Umbilical cord (tissue), 2 donors: Measurements from ENCODE around the gene OR52M1. TPM values are rescaled to one million over a fixed set of nuclear protein-coding genes. Genes with fewer than 3 reads are reported as not detected.
A peak's percentile ranks its signal among the peaks of the same experiment; 100 is the strongest.
"Not testable (repeated sequence)": the region's sequence is repeated elsewhere in the genome, so short reads cannot be mapped to it uniquely, and the experiment has no call there.

Experiments
- DNase-seq: peaks from one replicate; pipeline ENCODE4 v3.0.0-alpha.2; 2015; ENCODE audit warnings: low spot score
- total RNA-seq: library from RNA; depleted of rRNA; stranded (reverse); fragments of >200 nt; gene quantifications from one replicate; pipeline ENCODE4 v1.2.3, GENCODE V29; 2014; ENCODE audit warnings: low replicate concordance; ENCODE audit not compliant: insufficient read depth

OR52M1 gene, protein sequence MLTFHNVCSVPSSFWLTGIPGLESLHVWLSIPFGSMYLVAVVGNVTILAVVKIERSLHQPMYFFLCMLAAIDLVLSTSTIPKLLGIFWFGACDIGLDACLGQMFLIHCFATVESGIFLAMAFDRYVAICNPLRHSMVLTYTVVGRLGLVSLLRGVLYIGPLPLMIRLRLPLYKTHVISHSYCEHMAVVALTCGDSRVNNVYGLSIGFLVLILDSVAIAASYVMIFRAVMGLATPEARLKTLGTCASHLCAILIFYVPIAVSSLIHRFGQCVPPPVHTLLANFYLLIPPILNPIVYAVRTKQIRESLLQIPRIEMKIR
- total RNA-seq: 1.9 TPM

DNA sequence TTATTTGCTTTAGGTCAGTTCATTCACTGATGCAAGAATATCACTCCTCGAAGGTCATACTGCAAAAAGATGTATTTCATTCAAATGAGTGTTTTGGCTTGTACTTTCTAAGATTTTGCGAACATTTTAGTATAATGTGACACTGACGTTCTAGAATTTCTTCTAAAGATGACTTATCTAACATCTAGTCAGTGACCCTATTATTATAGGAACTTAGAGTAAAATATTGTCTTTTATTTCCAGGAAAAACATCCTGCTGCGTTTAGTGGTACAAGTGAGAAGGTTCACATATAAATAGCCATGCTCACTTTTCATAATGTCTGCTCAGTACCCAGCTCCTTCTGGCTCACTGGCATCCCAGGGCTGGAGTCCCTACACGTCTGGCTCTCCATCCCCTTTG is at the start of gene OR52M1:
OR52M1 (plus strand) TSS at position 301 of the 400 bp plus-strand sequence; CDS start at position 301, 0 bp downstream.
- no peak for DNase-seq

DNA sequence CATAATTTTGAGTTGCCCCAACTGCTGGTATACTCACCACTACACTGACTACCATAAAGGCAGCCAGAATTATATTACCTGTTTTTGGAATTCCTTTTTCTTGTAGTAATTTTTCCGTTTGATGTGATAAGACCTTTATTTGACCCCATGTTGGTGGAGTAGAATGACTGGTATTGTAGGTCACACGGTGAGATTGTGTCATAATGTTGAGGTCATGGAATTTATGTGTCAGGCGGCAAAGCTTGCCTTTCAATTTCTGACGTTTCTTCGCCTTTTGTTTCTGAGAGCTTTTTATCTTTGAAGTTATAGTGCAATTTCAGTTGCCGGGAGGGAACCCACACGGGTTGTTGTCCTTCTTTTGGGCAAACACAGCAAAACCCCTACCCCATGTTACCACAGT is 49.5 kb upstream of the OR52M1 start:
- DNase-seq: no peak

DNA sequence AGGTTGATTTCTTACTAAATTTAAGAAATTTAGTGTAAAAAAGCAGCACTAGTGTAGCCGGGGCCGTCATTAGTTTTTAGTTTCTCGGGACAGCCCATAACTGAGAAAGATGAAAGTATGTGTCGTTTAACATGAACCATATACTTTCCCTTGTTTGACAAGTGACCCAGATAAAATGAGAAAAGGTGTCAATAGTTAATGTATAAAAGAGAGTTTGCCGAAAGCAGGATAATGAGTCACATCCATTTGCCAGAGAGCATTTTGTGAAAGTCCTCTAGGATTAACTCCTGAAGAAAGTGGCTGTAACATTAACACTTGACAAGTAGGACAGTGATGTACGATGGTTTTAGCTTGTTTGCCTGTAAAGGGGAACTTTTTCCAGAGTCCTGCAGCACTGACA is 49.0 kb upstream of the OR52M1 start:
- no peak for DNase-seq

DNA sequence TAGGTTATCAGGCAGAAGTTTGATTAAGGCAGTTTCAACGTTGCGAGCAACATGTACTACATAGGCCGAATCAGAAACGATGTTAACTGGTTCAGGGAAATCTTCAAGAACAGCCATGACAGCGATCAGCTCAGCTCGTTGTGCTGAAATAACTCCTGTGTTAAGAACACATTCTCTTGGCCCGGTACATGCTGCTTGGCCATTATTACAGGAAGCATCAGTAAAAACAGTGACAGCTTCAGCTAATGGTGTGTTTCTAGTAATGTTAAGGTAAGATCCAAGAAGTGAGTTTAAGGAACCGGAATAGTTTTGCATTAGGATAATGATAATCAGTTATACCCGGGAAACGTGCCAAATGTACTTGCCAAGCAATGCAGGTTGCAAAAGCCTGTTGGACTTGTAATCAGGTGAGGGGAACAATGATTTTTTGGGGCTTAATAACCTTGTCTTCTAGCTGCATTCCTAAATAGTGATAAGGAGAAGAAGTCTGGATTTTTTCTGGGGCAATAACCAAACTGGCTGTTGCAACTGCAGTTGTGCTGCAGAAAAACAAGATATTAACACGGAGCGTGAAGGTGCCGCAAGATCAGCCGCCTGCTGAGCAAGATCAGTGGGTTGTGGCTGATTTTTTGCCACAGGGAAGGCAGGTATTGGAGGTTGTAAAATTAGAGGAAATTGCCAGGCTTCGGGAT is 48.3 kb upstream of the OR52M1 start:
- peak; percentile 17 for DNase-seq

DNA sequence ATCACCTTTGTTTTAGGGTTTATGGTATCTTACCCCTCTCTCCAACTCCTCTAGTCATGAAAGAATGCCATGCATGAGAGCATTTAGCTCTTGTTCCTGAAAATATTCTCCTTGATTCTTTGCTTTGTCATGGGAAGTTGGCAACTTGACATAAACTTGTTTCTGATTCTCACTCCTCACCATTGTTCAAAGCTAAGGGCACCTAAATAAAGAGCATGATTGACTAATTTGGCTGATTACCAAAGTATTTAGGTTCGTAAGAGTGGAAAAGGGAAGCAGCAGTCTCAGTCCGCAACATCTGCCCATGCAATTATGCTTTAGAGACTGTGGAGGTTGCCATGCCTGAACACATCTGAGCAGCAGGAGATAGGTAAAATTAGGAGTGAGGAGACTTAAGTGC is 36.1 kb upstream of the OR52M1 start:
- no peak for DNase-seq

DNA sequence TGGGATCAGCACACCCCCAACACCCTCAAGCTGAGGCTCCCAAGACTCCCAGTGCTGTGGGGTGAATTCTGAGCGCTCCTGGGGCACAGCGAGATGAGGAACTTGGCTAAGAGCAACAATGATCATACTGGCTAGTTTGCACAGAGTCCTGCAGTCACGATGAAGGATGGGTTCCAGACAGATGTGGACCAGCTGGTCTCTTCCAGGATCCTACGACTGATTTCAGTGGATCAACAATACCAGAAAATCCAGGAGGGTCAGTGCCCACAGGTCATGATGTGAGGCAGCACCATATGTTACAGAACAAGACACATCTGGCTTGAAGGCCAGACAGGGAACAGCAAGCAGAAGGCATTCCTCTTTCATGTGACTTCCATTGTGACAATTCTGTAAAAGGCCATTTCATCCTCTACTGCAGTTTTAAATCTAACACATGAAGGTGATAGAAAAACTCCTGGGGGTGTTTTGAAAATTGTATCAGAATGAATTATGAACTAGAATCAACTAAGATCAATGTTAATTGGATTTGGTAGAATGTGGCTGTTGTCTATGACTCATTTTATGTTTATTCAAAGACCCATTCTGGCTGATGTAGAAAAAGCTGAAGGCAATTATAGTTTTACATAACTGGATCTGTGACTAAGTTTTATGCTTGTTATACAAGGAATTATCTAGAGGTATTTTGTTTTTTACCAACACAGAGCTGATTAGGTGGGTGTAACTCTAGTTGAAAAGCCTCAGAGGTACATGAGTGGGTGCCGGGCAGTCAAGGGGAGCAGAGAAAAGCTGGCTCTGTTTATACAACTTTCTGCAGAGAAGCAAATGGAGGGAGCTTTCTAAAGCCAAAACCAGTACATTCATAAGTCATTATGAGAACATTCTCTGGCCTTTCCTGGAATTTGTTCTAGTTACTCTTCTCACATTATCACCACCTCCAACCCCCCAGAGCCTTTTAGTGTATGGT is 33.4 kb upstream of the OR52M1 start:
- no peak for DNase-seq

DNA sequence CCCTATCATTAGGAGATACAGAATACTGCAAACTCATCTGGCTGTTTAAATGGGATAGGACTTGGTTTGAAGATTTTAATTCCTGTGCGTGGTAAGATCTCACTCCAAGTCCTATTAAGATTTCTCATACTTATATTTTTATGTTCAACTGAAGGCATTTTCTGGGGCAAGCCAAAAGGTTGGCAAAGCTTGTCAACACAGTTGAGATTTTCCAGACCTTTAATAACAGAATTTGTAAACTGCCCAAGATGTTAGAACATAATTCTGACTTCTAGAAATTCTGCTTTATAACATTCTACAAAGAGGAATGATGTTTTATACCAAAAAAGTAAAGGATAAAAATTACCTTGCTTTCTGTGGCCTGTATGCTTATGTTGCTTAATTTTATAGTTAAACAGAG is 30.8 kb upstream of the OR52M1 start:
- peak; percentile 8 for DNase-seq

DNA sequence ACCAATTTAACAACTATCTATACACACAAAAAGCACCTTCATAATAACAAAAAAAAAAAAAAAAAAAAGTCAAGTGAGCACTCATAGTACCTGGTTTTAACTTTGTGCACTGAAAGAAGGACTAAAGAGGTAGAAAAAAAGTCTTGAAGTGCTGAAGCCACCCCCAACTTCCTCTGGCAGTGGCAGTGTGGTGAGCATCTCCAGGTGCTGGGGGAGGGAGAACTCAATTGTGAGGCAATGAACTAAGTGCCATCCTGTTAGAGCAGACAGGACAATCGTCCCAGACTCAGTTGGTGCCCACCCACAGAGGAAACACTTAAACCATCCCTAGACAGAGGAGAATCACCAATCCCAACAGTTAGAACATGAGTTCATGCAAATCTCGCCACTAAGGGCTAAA is 22.7 kb upstream of the OR52M1 start:
- no peak for DNase-seq

DNA sequence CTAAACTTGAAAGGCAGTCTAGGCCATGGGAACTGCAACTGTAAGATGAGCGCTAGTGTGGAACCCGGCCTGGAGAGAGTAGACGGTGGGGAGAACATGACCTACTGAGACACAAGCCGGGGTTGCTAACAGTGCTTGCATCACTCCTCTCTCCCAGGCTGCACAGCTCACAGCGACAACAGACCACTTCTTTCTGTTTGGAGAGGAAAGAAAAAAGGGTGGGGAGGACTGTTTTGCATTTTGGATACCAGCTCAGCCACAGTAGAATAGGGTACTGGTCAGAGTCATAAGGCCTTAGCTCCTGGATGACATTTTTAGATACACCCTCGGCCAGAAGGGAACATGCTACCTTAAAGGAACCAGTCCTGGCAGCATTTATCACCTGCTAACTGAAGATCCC is 22.2 kb upstream of the OR52M1 start:
- no peak for DNase-seq

DNA sequence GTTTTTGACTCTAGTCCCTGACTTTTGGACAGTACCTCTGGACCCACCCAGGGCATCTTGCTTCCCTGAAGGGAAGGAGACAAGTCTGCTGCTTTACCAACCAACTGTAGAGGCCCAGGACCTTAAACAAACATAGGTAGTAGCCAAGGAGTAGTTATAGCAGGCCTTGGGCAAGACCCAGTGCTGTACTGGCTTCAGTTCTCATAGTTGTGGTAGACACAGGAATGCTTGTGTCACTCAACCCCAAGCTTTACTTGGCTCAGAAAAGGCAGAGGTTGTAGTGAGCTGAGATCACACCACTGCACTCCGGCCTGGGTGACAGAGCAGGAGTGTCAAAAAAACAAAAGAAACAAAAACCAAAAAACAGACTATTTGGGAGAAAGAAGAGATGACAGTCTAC is 21.3 kb upstream of the OR52M1 start:
- no peak for DNase-seq

DNA sequence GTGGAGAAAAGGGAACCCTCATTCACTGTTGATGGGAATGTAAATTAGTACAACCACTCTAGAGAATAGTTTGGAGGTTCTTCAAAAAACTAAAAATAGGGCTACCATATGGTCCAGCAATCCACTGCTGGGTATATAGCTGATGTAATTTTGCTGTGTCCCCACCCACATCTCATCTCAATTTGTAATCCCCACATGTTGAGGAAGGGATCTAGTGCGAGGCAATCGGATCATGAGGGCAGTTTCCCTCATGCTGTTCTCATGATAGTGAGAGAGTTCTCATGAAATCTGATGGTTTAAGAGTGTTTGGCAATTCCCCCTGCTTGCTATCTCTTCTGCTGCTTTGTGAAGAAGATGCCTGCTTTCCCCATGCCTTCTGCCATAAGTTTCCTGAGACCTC is 17.1 kb upstream of the OR52M1 start:
- no peak for DNase-seq

DNA sequence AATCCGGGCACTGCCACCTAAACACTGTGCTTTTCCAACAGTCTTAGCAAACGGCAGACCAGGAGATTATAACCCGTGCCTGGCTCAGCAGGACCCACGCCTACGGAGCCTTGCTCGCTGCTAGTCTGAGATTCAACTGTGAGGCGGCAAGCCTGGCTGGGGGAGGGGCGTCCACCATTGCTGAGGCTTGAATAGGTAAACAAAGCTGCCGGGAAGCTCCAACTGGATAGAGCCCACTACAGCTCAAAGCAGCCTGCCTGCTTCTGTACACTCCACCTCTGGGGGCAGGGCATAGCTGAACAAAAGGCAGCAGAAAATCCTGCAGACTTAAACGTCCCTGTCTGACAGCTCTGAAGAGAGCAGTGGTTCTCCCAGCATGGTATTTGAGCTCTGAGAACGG is 13.3 kb upstream of the OR52M1 start:
- not testable (repeated sequence) for DNase-seq

DNA sequence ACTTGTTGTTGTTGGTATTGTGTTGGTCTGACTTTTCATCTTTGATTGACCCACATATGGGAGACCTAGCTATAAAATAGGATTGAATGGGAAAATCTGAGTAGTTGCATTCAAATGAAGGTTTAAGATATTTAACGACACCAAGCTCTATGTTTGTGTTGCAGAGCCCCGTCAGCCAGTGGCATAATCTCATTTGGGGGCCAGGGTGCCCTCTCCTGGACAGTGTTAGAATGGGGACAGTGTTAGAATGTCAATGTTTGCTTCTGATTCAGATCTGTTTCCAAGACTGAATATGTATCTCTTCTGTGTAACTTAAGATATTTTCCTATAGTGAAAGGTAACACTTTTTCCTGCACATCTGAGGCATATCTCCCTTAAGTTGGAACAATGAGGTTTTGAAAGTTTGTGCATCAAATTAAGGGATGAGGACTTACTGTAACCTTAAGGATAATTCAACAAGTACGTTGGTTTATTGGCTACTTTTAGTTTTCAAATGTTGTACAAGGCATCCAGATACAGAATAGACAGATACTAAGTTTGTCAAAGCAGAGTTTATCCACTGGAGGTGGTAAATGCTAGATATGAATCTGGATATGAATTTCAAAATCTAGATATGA is 5.3 kb upstream of the OR52M1 start:
- peak; percentile 14 for DNase-seq

DNA sequence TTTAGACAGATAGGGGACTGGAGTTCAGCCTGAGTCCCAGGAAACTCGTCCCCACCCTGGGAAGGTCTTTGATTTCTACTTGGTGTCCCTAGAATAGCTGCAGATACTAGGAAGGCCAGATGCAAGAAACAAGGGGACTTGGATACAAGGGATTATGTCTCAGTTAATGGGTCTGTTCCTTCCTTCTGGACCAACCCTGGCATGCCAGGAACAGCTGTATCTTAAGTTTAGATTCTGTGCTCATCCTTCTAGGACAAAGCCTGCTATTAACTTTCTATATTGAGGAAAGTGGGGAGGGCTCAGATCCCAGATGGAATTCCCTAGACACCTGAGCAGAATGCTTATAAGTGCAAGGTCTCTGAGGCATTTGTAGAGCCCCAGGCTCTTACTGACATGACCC is 3.9 kb upstream of the OR52M1 start:
- no peak for DNase-seq

DNA sequence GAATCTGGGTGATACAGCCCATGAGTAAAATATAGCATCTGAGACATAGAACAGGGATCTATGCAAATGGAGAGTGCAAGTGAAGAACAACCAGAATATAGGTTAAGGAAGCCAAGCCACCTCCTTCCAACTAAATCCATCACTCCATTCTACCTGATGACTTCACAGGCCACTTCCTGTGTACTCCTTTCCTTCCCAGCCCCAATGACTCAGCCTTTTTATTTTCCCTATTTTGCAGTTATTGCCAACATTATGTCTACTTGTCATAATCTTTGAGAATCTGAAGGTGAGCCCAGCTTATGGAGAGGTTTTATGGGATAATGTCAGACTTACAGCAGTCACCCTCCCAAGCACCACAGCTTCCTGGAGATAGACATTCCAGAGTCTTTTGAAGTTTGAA is 1.4 kb upstream of the OR52M1 start:
- peak; percentile 2 for DNase-seq

DNA sequence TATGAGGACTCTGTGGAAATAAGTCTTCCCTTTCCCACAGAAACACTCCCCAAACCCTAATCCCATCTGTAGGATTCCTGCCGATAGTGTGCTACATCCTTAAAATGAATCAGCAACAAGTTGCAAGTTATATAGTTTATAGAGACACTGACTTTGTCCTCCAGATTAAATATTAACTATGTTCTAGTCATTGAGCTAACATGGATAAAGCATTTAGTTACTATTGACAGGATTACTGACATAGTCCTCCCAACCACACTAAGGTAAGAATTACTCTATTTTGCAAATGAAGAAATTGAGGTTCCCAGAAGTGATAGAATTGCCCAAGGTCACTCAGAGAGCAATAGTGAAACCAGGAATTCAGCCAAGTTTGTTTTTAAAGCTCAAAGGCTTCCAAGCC is 1.9 kb downstream of the OR52M1 start:
- DNase-seq: no peak

DNA sequence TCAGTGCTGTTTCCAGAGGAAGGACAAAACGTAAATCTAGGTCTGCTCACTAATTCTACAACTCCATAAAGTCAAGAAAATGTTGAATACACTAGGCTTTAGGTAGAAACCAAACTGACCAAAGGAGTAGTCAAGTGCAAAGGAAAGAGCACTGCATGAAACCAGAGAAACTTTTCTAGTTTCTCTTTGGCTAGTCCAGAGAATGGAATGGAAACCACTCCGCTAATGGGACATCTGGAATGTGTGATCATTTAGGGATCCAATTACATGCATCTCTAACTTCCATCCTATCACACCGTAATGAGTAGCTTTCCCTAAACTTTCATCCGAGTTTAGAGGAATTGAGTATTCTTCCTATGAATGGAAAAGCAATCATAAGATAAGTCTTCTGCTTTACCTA is 2.4 kb downstream of the OR52M1 start:
- DNase-seq: no peak

DNA sequence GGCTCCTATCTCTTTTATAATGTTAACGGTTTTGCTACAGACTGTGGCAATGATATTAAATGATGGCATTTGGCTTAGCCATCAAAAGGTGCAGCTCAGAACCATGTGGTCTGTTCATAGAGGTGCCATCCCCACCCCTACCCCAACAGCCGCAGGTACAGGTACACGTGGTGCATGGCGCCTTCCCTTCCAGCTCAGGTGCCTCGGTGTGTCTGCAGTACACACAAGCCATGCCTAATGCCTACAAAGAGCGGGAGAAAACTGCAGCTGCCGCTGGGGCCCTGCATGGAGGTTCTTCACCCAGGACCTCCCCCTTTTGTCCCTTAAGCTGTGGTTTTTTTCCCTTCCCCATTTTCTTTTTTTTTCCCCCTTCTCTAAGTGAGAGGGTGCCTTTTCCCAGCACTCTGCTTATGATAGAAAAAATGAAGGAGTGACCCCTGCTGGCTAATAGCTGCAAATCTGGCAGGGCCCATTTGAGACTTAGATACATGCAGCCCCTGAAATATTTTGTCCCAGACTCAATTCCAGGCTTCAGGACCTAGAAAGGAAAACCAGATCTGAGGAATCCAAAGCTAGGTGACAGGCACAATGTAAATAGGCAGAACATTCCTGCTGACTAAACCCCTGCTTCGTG is 6.5 kb downstream of the OR52M1 start:
- DNase-seq: no peak

DNA sequence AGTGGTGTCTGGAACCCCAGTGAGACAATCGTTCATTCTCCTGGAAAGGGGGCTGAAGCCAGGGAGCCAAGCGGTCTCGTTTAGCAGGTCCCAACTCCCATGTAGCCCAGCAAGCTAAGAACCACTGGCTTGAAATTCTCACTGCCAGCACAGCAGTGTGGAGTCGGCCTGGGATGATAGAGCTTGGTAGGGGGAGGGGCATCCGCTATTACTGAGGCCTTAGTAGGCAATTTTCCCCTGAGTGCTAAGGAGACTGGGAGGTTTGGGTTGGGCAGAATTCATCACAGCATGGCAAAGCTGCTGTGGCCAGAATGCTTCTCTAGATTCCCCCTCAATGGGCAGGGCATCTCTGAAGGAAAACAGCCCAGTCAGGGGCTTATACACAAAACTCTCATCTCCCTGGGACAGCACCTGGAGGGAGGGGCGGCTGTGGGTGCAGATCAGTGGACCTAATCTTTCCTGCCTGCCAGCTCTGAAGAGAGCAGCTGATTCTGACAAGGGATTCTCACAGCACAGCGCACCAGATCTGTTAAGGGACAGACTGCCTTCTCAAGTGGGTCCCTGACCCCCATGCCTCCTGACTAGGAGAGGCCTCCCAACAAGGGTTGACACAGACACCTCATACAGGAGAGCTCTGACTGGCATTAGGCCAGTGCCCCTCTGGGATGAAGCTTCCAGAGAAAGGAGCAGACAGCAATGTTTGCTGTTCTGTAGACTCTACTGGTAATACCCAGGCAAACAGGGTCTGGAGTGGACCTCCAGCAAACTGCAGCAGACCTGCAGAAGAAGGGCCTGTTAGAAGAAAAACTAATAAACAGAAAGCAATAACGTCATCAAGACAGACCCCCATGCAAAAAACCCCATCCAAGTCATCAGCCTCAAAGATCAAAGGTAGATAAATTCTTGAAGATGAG is 14.8 kb downstream of the OR52M1 start:
- DNase-seq: no peak

DNA sequence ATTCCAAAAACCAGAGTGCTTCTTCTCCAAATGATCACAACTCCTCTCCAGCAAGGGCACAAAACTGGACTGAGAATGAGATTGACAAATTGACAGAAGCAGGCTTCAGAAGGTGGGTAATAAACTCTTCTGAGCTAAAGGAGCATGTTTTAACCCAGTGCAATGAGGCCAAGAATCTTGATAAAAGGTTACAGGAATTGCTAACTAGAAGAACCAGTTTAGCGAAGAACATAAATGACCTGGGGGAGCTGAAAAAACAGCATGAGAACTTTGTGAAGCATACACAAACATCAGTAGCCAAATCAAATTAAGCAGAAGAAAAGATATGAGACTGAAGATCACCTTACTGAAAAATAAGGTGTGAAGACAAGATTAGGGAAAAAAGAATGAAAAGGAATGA is 15.5 kb downstream of the OR52M1 start:
- DNase-seq: peak; percentile 41
